ENCODE results near the gene ZNF415. TPM values are rescaled to one million over a fixed set of nuclear protein-coding genes. Genes with fewer than 3 reads are reported as not detected.

The ZNF415 gene
- total RNA-seq (1 to 10 TPM; 7.2 to 8.4 TPM), polyA plus RNA-seq (ENCODE audit: insufficient read length in 6 of 6) (10 to 100 TPM; 18.0 to 24.8 (median 24.0) TPM)
- long read RNA-seq, donor 1, partial matches to known transcripts: 0 of 7 reads
- long read RNA-seq, donor 1, other reads (novel, unspliced or antisense): 0 of 7 reads
- long read RNA-seq, donor 2, partial matches to known transcripts: 0 of 5 reads
- long read RNA-seq, donor 2, other reads (novel, unspliced or antisense): 0 of 5 reads
- long read RNA-seq, donor 3, partial matches to known transcripts: 0 of 4 reads
- long read RNA-seq, donor 3, other reads (novel, unspliced or antisense): 0 of 4 reads
- long read RNA-seq, donor 4: 0 reads
- long read RNA-seq, donor 5, partial matches to known transcripts: 0 of 6 reads
- long read RNA-seq, donor 5, other reads (novel, unspliced or antisense): 0 of 6 reads
- long read RNA-seq, donor 6, partial matches to known transcripts: 0 of 1 reads
- long read RNA-seq, donor 6, other reads (novel, unspliced or antisense): 0 of 1 reads
- long read RNA-seq, donor 7: 0 reads
- long read RNA-seq, donor 8, partial matches to known transcripts: 0 of 2 reads
- long read RNA-seq, donor 8, other reads (novel, unspliced or antisense): 0 of 2 reads
- long read RNA-seq, donor 9: 0 reads
- long read RNA-seq, donor 10, partial matches to known transcripts: 0 of 1 reads
- long read RNA-seq, donor 10, other reads (novel, unspliced or antisense): 1 of 1 reads
- long read RNA-seq, donor 11: 0 reads
- long read RNA-seq, donor 12, partial matches to known transcripts: 0 of 2 reads
- long read RNA-seq, donor 12, other reads (novel, unspliced or antisense): 0 of 2 reads

DNA sequence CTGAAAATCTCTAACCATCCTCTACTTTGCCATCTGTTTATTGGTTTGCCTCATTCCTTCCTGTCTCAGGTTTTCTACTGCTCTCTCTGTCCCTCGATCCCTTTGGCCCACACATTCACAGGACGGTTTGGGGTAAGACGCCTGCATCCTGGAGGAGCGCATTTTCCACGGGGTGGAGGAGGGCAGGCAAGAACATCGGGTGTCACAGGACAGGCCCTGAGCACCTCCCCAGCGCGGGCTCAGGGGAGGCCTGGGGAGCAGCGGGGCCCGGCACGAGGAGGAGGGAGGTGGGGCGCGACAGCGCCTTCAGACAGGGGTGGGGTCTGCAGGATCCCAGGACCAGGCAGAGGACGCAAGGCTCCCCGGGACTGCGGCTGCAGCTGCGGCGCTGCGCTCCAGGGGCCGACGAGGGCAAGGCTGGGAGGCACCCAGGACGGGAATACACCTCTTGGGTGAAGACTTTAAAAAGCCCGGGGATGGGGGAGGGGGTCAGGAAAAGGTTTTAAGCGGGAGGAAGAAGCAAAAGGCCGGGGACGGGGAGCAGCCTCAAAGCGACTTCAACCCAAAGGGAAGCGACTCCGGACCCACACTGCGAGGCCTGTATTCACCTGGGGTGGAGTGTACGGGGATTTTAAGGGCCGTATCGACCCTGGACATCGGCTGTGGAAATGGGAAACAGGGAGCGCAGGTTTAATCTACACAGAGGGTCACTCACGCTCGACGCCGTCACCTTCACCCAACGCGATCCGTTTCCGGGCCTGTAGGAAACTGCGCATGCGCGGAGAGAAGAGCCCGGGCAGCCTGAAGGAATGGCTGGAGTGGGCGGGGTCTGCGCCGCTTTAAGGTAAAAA, at the start of gene ZNF415:
TSS of gene ZNF415 (minus strand) at position 770 of the 851 bp plus-strand sequence. CDS start 10,234 bp downstream, outside the sequence.
- no peaks in the 10 kb centered on the region for H3K36me3 ChIP-seq
- intact Hi-C loops (cut with DNase I): no loop called here
- H3K9me3 ChIP-seq: peaks cover 0 to 49% of the 10 kb centered on the region in 2 donors
- H3K4me3 ChIP-seq: peak within 1 kb of the TSS; percentile 50 to 56
- TF ChIP-seq, protein P1, sequence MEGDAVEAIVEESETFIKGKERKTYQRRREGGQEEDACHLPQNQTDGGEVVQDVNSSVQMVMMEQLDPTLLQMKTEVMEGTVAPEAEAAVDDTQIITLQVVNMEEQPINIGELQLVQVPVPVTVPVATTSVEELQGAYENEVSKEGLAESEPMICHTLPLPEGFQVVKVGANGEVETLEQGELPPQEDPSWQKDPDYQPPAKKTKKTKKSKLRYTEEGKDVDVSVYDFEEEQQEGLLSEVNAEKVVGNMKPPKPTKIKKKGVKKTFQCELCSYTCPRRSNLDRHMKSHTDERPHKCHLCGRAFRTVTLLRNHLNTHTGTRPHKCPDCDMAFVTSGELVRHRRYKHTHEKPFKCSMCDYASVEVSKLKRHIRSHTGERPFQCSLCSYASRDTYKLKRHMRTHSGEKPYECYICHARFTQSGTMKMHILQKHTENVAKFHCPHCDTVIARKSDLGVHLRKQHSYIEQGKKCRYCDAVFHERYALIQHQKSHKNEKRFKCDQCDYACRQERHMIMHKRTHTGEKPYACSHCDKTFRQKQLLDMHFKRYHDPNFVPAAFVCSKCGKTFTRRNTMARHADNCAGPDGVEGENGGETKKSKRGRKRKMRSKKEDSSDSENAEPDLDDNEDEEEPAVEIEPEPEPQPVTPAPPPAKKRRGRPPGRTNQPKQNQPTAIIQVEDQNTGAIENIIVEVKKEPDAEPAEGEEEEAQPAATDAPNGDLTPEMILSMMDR (IDR thresholded peaks at IDR 0.05): no peak
- ATAC-seq (peak; percentile 96), DNase-seq (peak; percentile 82 to 94 (median 88))
- H3K27ac ChIP-seq: peak within 1 kb of the TSS; percentile 39 to 48
- H3K4me1 ChIP-seq: peaks cover 6 to 9% of the 10 kb centered on the region in 2 donors
- H3K27me3 ChIP-seq: peaks cover 0 to 7% of the 10 kb centered on the region in 2 donors

DNA sequence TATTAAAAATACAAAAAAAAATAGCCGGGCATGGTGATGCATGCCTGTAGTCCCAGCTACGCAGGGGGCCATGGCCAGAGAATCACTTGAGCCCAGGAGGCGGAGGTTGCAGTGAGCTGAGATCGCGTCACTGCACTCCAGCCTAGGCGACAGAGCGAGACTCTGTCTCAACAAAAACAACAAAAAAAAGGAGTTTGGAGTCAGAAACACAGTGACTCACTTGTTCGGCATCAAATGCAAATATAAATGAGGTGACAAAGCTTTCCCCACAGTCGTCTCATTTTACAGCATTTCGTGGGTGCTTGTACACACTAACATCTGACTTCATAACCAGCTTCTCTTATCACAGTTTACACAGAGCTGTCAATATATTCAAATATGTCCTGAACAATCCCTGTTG, 49.5 kb upstream of the ZNF415 start:
- Histone ChIP-seq H3K27me3 (no peaks in the 10 kb centered on the region), H3K27ac (no peak overlapping the region), H3K4me1 (no peaks in the 10 kb centered on the region), H3K4me3 (no peak overlapping the region), H3K9me3 (peaks cover 0 to 52% of the 10 kb centered on the region in 2 donors), H3K36me3 (peaks cover 0 to 28% of the 10 kb centered on the region in 2 donors)
- DNase-seq (no peak), ATAC-seq (no peak)
- TF ChIP-seq, protein P1 (IDR thresholded peaks at IDR 0.05): no peak
- intact Hi-C loops (cut with DNase I): no loop called here

DNA sequence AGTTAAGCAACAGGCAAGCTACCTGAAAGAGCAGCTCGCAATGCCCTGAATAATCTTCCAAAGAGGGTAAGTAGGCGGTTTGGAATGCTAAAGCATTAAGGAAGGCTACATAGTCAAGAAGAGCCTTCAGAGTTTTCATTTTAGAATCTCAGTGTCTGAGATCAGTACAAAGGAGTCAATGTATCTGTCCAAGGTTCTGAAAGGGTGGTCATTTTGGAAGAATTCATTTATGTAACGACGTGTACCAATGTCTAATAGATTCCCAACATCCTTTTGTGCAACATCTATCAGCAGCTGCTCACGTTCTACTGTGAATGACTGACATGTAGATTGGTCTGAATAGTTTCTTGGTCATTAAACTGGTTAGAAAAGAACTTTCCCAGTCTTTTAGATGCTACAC, 45.3 kb upstream of the ZNF415 start:
- peaks cover 0 to 85% of the 10 kb centered on the region in 2 donors for H3K9me3 ChIP-seq
- H3K4me3 ChIP-seq: no peak overlapping the region
- H3K27ac ChIP-seq: no peak overlapping the region
- H3K27me3 ChIP-seq: no peaks in the 10 kb centered on the region
- peaks cover 0 to 44% of the 10 kb centered on the region in 2 donors for H3K36me3 ChIP-seq
- H3K4me1 ChIP-seq: no peaks in the 10 kb centered on the region
- TF ChIP-seq, protein P1 (IDR thresholded peaks at IDR 0.05): no peak
- ATAC-seq (no peak), DNase-seq (no peak)
- intact Hi-C loops (cut with DNase I): no loop called here

DNA sequence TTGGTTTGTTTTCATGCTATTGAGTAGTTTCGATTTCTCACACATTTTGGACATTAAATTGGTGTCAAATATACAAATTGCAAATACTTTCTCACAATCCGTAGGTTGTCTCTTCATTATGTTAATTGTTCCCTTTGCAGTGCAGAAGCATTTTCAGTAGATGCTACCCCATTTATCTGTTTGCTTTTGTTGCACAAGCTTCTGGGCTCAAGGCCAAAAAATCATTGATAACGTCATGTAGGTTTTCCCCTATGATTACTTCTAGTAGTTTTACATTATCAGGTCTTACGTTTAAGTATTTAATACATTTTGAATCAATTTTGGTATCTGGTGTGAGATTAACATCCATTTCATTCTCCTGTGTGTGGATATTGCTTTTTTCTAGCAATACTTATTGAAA, 40.2 kb upstream of the ZNF415 start:
- TF ChIP-seq, protein P1 (IDR thresholded peaks at IDR 0.05): no peak
- peaks cover 0 to 91% of the 10 kb centered on the region in 2 donors for H3K9me3 ChIP-seq
- ATAC-seq: no peak
- H3K27ac ChIP-seq: no peak overlapping the region
- DNase-seq: peak in 1 of 4 donors; percentile 28
- intact Hi-C loops (cut with DNase I): no loop called here
- H3K4me1 ChIP-seq: no peaks in the 10 kb centered on the region
- no peak overlapping the region for H3K4me3 ChIP-seq
- no peaks in the 10 kb centered on the region for H3K27me3 ChIP-seq
- H3K36me3 ChIP-seq: peaks cover 0 to 17% of the 10 kb centered on the region in 2 donors

Measured in left lung (tissue), 14 donors.